Activated CD8-positive, alpha-beta memory T cell treated with anti-CD3 and anti-CD28 coated beads for 1 hour (primary cell): ENCODE results near the gene ELK1.
"Not testable (repeated sequence)": the region's sequence is repeated elsewhere in the genome, so short reads cannot be mapped to it uniquely, and the experiment has no call there.

Experiments
- DNase-seq, 2 donors: peaks; one replicate each; pipeline ENCODE4 v3.0.0-alpha.2; 2020; ENCODE audit warnings: low read depth in 1 of 2; ENCODE audit errors: extremely low read depth in 1 of 2

Gene ELK1

GRCh38 chrX:47650164-47651042 lies at the start of gene ELK1:
Gene ELK1, minus strand, starts transcription at chrX:47650563. Its CDS starts 9,122 bp downstream, at chrX:47641441.
- DNase-seq, result peak; percentile 71 to 76

GRCh38 chrX:47697181-47697580 lies 46.8 kb upstream of the ELK1 start:
- no peak for DNase-seq

GRCh38 chrX:47690175-47690574 lies 39.8 kb upstream of the ELK1 start:
- DNase-seq, result no peak

GRCh38 chrX:47687263-47687662 lies 36.9 kb upstream of the ELK1 start:
- DNase-seq, result no peak

- DNase-seq, result no peak
Observed at GRCh38 chrX:47683829-47684205, 33.5 kb upstream of the ELK1 start.

- no peak for DNase-seq
Observed at GRCh38 chrX:47683184-47683828, 32.9 kb upstream of the ELK1 start.

- DNase-seq, result not testable (repeated sequence)
Observed at GRCh38 chrX:47675959-47676859, 25.8 kb upstream of the ELK1 start.

- DNase-seq, result no peak
Observed at GRCh38 chrX:47674776-47675175, 24.4 kb upstream of the ELK1 start.

GRCh38 chrX:47665797-47666196 lies 15.4 kb upstream of the ELK1 start:
- DNase-seq, result not testable (repeated sequence)

GRCh38 chrX:47664737-47665136 lies 14.4 kb upstream of the ELK1 start:
- no peak for DNase-seq

- DNase-seq, result no peak
Observed at GRCh38 chrX:47662144-47662657, 11.8 kb upstream of the ELK1 start.

GRCh38 chrX:47661539-47661938 lies 11.2 kb upstream of the ELK1 start:
- no peak for DNase-seq

GRCh38 chrX:47659421-47659726 lies 9.0 kb upstream of the ELK1 start:
- no peak for DNase-seq

GRCh38 chrX:47658684-47659420 lies 8.5 kb upstream of the ELK1 start, which contains the start of gene UXT:
Gene UXT, minus strand, starts transcription at chrX:47659180. Its CDS starts 253 bp downstream, at chrX:47658927.
- DNase-seq, result peak; percentile 81 to 84

GRCh38 chrX:47658301-47658683 lies 7.9 kb upstream of the ELK1 start:
- DNase-seq, result no peak

GRCh38 chrX:47651043-47651905 lies 911 bp upstream of the ELK1 start:
- DNase-seq, result no peak

GRCh38 chrX:47649781-47650163 lies 591 bp downstream of the ELK1 start:
- no peak for DNase-seq

- no peak for DNase-seq
Observed at GRCh38 chrX:47649271-47649670, 1.1 kb downstream of the ELK1 start.

GRCh38 chrX:47648376-47648775 lies 2.0 kb downstream of the ELK1 start:
- DNase-seq, result no peak
